Activated naive CD8-positive, alpha-beta T cell treated with anti-CD3 and anti-CD28 coated beads, Interleukin-2, amount 10 ng/mL, durations not matched to agents 7 days and 5 days (primary cell): ENCODE measurements around the gene CKS1B. TPM values are rescaled to one million over a fixed set of nuclear protein-coding genes. Genes with fewer than 3 reads are reported as not detected.

Experiments used
- ATAC-seq: fragments of 150-1000 bp; cut with Tn5 transposase; one replicate; pipeline ENCODE4 v1.10.0; 2021; ENCODE audit warnings: low read depth, moderate library complexity
- POLR2A ChIA-PET: fragments of 350-600 bp; sonication (Branson Sonifier 250); formaldehyde crosslinking; loops from one replicate; lab custom pipeline; 2021; ENCODE audit warnings: antibody characterized with exemption; lab: Charles Lee
- DNase-seq: peaks from one replicate; pipeline ENCODE4 v3.0.0; 2021
- H3K27ac Mint-ChIP-seq: one replicate; pipeline ENCODE4 v1.8.0; 2022; ENCODE audit warnings: mild to moderate bottlenecking, mixed read lengths
- H3K27me3 Mint-ChIP-seq: one replicate; pipeline ENCODE4 v1.8.0; 2022; ENCODE audit warnings: mild to moderate bottlenecking, moderate library complexity, mixed read lengths
- H3K36me3 Mint-ChIP-seq: one replicate; pipeline ENCODE4 v1.8.0; 2021; ENCODE audit warnings: mild to moderate bottlenecking, mixed read lengths
- H3K4me1 Mint-ChIP-seq: one replicate; pipeline ENCODE4 v1.8.0; 2021; ENCODE audit warnings: mixed read lengths
- H3K4me3 Mint-ChIP-seq: one replicate; pipeline ENCODE4 v1.8.0; 2022; ENCODE audit warnings: mild to moderate bottlenecking, moderate library complexity, mixed read lengths
- H3K9me3 Mint-ChIP-seq: one replicate; pipeline ENCODE4 v1.8.0; 2021; ENCODE audit warnings: mixed read lengths
- total RNA-seq, 2 experiments: library from RNA; stranded (reverse); gene quantifications; one replicate each; pipeline ENCODE4 v1.2.3, GENCODE V29; 2021

CKS1B gene
- total RNA-seq, 2 experiments from 2014 or later = 112 to 114 TPM

GRCh38 chr1:154953611-154954038 lies 20.9 kb upstream of the CKS1B start:
- DNase-seq = no peak
- POLR2A ChIA-PET = interaction anchor here (1.0 to 6.6 kb wide), 2 partner anchors 16 to 41 kb away, joined by 3 to 38 read pairs; partner anchors contain the start of gene PMVK
- Mint-ChIP-seq H3K9me3 (no peaks in the 10 kb centered on the region), H3K4me1 (peaks cover 62% of the 10 kb centered on the region), H3K27me3 (no peaks in the 10 kb centered on the region), H3K4me3 (peak overlapping the region; percentile 97), H3K27ac (peak overlapping the region; percentile 99), H3K36me3 (peaks cover 26% of the 10 kb centered on the region)
- no peak for ATAC-seq

GRCh38 chr1:154954541-154954940 lies 19.9 kb upstream of the CKS1B start:
- Mint-ChIP-seq H3K27me3 (no peaks in the 10 kb centered on the region), H3K4me1 (peaks cover 62% of the 10 kb centered on the region), H3K27ac (peak overlapping the region; percentile 99), H3K4me3 (peak overlapping the region; percentile 97), H3K9me3 (no peaks in the 10 kb centered on the region), H3K36me3 (peaks cover 22% of the 10 kb centered on the region)
- POLR2A ChIA-PET = interaction anchor here (1.0 to 3.1 kb wide), 13 partner anchors 8 to 346 kb away, joined by 3 to 45 read pairs (median 9); partner anchors contain the start of genes ADAM15, ADAR, CKS1B and FLAD1
- no peak for ATAC-seq
- no peak for DNase-seq

GRCh38 chr1:154955039-154955717 lies 19.3 kb upstream of the CKS1B start:
- ATAC-seq = peak; percentile 89
- peaks cover 62% of the 10 kb centered on the region for H3K4me1 Mint-ChIP-seq
- no peaks in the 10 kb centered on the region for H3K9me3 Mint-ChIP-seq
- peak overlapping the region; percentile 99 for H3K27ac Mint-ChIP-seq
- DNase-seq = peak; percentile 77
- POLR2A ChIA-PET = interaction anchor here (1.0 to 3.1 kb wide), 15 partner anchors 9 to 347 kb away, joined by 4 to 45 read pairs (median 9); partner anchors contain the start of genes ADAM15, ADAR, CKS1B and FLAD1
- H3K36me3 Mint-ChIP-seq = peaks cover 22% of the 10 kb centered on the region
- no peaks in the 10 kb centered on the region for H3K27me3 Mint-ChIP-seq
- peak overlapping the region; percentile 97 for H3K4me3 Mint-ChIP-seq

DNA sequence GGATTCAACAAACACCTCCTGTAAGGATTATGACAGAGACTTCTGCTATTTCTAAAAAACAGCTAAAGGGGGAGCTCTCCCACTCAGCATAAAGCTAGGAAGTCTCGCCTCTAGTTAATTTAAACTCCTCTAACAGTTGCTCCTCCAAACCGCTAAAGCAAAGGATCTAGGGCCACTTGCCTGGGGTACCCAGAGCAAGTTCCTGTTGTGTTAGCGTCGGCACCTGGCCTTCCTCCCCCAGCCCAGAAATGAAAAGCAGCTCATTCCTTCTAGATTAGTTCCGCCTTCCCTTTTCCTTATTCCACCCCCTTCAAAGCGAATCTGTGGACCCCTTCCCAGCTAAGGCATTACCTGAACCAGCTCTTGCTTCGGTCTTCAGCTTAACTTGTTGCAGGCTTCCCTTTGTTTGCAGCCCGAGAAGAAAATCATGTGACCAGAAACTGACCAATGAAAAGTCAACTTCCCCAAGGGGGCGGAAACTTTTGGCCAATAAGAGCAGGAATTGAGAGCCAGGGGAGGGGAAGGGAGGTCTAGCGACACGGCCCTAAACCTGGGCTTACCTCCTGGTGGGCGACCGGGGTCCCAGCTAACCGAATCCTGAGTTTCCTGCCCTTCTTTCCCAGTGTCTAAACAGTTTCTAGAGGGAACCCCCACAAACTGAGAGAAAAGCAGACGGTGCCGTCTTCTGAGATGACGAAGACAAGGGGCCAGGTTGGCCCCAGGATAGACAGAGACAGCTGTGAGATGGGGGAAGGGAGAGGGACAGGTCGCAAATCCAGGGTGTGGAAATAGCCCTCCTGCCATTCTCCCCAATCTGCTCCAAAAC lies 18.6 kb upstream of the CKS1B start, which contains the start of gene PBXIP1:
Gene PBXIP1 (minus strand): TSS at position 382 of the 826 bp plus-strand sequence. CDS start 2,378 bp downstream, outside the sequence.
- peaks cover 60% of the 10 kb centered on the region for H3K4me1 Mint-ChIP-seq
- no peaks in the 10 kb centered on the region for H3K9me3 Mint-ChIP-seq
- POLR2A ChIA-PET = interaction anchor here (0.7 to 3.1 kb wide), 18 partner anchors 9 to 348 kb away, joined by 3 to 45 read pairs (median 8); partner anchors contain the start of genes ADAM15, ADAR, CKS1B and FLAD1
- H3K4me3 Mint-ChIP-seq = peak within 1 kb of the TSS; percentile 97
- peak; percentile 48 for ATAC-seq
- DNase-seq = peak; percentile 69
- H3K36me3 Mint-ChIP-seq = peaks cover 22% of the 10 kb centered on the region
- peak within 1 kb of the TSS; percentile 99 for H3K27ac Mint-ChIP-seq
- no peaks in the 10 kb centered on the region for H3K27me3 Mint-ChIP-seq

- Mint-ChIP-seq H3K9me3 (no peaks in the 10 kb centered on the region), H3K4me1 (peaks cover 57% of the 10 kb centered on the region), H3K27me3 (no peaks in the 10 kb centered on the region), H3K4me3 (peak overlapping the region; percentile 97), H3K27ac (peak overlapping the region; percentile 99), H3K36me3 (peaks cover 24% of the 10 kb centered on the region)
- no peak for DNase-seq
- POLR2A ChIA-PET = interaction anchor here (0.6 to 3.1 kb wide), 15 partner anchors 8 to 237 kb away, joined by 3 to 45 read pairs (median 7); partner anchors contain the start of genes ADAM15, CKS1B, FLAD1 and PMVK
- ATAC-seq = no peak
Observed at GRCh38 chr1:154956544-154956941, 17.9 kb upstream of the CKS1B start.

DNA sequence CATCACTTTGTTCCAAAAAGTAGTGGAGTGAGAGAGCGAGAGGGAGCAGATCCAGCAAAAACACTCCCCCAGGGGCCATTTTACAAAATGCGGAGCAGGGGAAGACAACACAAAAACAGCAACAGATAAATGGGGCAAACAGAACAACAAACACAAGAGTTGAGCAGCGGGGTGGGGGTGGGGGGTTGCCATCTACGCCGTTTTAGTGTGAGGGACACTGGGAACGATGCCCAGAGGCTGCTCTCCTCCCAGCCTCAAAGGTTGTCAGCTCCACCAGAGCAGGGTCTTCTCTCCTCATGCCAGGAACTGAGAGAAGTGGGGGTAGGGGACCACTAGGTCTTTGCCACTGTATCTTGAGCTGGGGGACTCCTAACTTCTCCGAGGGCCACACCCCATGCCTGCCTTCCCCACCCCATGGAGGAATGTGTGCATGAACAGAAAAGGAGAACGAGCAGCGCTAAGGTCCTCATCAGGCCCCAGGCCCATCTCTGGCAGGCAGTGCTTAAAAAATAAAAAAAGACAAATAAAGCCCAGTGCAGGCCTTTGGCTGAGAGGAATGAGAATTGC lies 17.3 kb upstream of the CKS1B start:
- H3K36me3 Mint-ChIP-seq = peaks cover 21% of the 10 kb centered on the region

GRCh38 chr1:154958036-154958435 lies 16.4 kb upstream of the CKS1B start:
- Mint-ChIP-seq H3K4me3 (no peak overlapping the region), H3K4me1 (peaks cover 48% of the 10 kb centered on the region), H3K27ac (no peak overlapping the region), H3K9me3 (no peaks in the 10 kb centered on the region), H3K36me3 (peaks cover 15% of the 10 kb centered on the region), H3K27me3 (no peaks in the 10 kb centered on the region)
- DNase-seq (no peak), ATAC-seq (no peak)
- POLR2A ChIA-PET = no interaction called here

More for the DNA sequence above, 17.3 kb upstream of the CKS1B start:
- H3K27me3 Mint-ChIP-seq = no peaks in the 10 kb centered on the region
- no peak for ATAC-seq
- no peaks in the 10 kb centered on the region for H3K9me3 Mint-ChIP-seq
- POLR2A ChIA-PET = interaction anchor here (0.6 to 3.1 kb wide), 8 partner anchors 7 to 207 kb away, joined by 3 to 45 read pairs (median 13); partner anchors contain the start of genes CKS1B, FLAD1 and PMVK
- H3K27ac Mint-ChIP-seq = peak overlapping the region; percentile 38
- no peak for DNase-seq
- peaks cover 51% of the 10 kb centered on the region for H3K4me1 Mint-ChIP-seq
- H3K4me3 Mint-ChIP-seq = peak overlapping the region; percentile 13

DNA sequence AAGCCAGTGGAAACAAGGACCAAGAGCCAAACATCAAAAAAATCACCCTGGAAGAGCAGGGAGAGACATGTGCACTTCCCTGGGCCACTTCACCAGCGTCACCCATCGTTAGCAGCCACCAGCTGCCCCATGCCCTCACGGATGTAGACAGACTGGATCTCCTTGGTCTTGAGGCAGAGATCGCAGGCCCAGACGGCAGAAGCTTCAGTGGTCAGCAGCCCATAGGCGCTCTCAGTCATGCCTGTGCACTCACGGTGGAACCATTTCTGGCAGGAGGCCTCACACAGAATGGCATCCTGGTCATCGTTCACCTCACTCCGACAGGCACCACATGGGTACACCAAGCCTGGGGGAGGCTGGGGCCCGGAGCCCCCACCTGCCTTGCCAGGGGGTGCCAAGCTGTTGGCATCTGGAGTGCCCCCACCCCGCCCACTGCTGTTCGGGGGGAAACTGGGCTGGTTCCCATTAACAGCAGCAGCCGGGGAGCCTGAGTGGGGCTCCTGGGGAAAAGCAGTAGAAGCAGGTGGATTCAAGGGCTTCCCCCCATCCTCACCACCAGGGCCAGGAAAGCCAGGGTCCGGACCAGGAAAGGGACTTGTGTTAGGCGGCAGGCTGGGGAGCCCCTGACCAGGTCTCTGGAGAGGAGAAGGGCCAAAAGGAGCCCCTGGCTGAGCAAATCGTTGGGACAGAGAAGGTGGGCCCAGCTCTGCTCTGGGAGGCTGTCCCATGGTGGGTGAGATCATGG lies 15.6 kb upstream of the CKS1B start:
- Mint-ChIP-seq H3K36me3 (peaks cover 13% of the 10 kb centered on the region), H3K27me3 (no peaks in the 10 kb centered on the region), H3K4me1 (peaks cover 45% of the 10 kb centered on the region), H3K27ac (peak overlapping the region; percentile 73), H3K4me3 (peak overlapping the region; percentile 28), H3K9me3 (no peaks in the 10 kb centered on the region)
- DNase-seq (no peak), ATAC-seq (no peak)
- POLR2A ChIA-PET = interaction anchor here (0.6 kb wide), 1 partner anchor 19 kb away, joined by 3 read pairs; no protein-coding TSS in a partner anchor

DNA sequence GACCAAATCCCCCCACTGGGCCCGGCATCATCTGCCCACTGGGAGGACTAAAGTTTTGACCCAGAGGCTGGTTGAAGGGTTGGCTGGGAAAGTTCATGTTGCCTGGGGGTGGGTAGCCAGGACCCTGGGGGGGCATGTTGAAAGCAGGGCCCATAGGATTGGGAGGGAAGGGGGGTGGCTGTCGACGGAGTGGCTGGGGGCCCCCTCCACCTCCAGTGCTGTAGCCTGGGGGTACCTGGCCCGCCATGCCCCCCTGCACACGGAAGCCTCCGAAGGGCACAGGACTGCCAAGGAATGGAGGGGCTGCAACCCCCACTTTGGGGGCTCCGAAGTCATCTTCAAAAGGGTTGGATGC lies 15.1 kb upstream of the CKS1B start:
- H3K27ac Mint-ChIP-seq = no peak overlapping the region

DNA sequence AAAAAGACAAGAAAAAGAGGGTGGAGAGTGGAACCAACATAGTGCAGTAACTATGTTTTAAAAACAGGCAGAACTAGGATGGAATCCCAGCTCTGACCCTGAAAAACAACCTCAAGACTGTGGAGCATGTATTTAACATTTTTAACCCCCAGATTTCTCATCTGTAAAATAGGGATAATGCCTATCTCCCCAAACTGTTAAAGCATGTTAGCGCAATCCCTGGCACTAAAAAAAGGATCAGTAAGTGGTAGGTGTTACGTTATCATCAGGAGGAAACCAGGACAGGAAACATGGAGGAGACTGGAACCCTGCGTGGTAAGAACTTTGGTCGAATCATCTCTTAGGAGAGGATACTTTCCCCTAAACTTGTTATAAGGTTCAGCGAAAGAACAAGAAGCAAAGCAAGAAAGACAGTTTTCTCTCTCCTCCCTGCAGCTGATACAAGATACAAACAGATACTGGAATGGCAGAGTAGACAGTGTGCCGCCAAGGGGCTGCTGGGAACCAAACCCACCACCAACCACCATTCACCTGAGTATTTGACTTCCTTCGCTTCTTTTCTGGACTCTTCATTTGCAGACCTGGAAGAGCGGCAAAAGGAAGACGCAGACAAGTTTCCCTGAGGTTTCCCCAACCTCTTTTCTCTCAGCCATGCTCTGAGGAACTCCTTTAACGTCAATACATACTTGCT lies 13.9 kb upstream of the CKS1B start:
- POLR2A ChIA-PET = interaction anchor here (0.5 to 3.4 kb wide), 22 partner anchors 9 to 398 kb away, joined by 3 to 43 read pairs (median 3); partner anchors contain the start of genes ADAM15, CKS1B, FLAD1 and PMVK
- ATAC-seq (no peak), DNase-seq (no peak)
- Mint-ChIP-seq H3K4me1 (peaks cover 31% of the 10 kb centered on the region), H3K9me3 (no peaks in the 10 kb centered on the region), H3K27ac (peak overlapping the region; percentile 88), H3K4me3 (peak overlapping the region; percentile 94), H3K36me3 (peaks cover 13% of the 10 kb centered on the region), H3K27me3 (no peaks in the 10 kb centered on the region)

More for the DNA sequence above, 15.1 kb upstream of the CKS1B start:
- Mint-ChIP-seq H3K36me3 (peaks cover 13% of the 10 kb centered on the region), H3K27me3 (no peaks in the 10 kb centered on the region), H3K9me3 (no peaks in the 10 kb centered on the region), H3K4me1 (peaks cover 41% of the 10 kb centered on the region), H3K4me3 (peak overlapping the region; percentile 94)
- no peak for ATAC-seq
- no peak for DNase-seq
- POLR2A ChIA-PET = interaction anchor here (1.2 to 2.3 kb wide), 3 partner anchors 12 to 57 kb away, joined by 3 to 18 read pairs (median 6); partner anchors contain the start of gene SHC1
